ENCODE data around the gene ACTN1. TPM values are rescaled to one million over a fixed set of nuclear protein-coding genes. Genes with fewer than 3 reads are reported as not detected.
"Not testable (repeated sequence)": the region's sequence is repeated elsewhere in the genome, so short reads cannot be mapped to it uniquely, and the experiment has no call there.

ACTN1 gene
- total RNA-seq, 1 donor = 447 TPM

- Histone ChIP-seq H2AFZ (ENCODE audit: low read length) (no peak overlapping the region), H3K79me2 (ENCODE audit: insufficient read depth, low read length) (no peaks in the 10 kb centered on the region), H3K27ac (ENCODE audit: low read depth, low read length) (no peak overlapping the region), H3K4me3 (ENCODE audit: insufficient read depth, low read length) (no peak overlapping the region), H3K4me1 (ENCODE audit: insufficient read depth, low read length) (peaks cover 4% of the 10 kb centered on the region), H3K36me3 (ENCODE audit: insufficient read depth, low read length) (no peaks in the 10 kb centered on the region), H4K20me1 (ENCODE audit: insufficient read depth, low read length) (no peaks in the 10 kb centered on the region), H3K4me2 (ENCODE audit: insufficient read depth, low read length) (no peak overlapping the region), H3K9me3 (ENCODE audit: low read depth, low read length) (no peaks in the 10 kb centered on the region), H3K27me3 (ENCODE audit: insufficient read depth, low read length) (no peaks in the 10 kb centered on the region)
- DNase-seq (ENCODE audit: insufficient read length, low spot score, missing footprints) = no peak
- TF ChIP-seq CTCF (IDR thresholded peaks at IDR 0.05; ENCODE audit: extremely low read depth, low read depth, low read length) = no peak
Measured at GRCh38 chr14:68851078-68851477, 128.0 kb downstream of the ACTN1 start.

- no peaks in the 10 kb centered on the region for H3K9me3 ChIP-seq (ENCODE audit: low read depth, low read length)
- no peak for TF ChIP-seq CTCF (IDR thresholded peaks at IDR 0.05; ENCODE audit: extremely low read depth, low read depth, low read length)
- no peak for DNase-seq (ENCODE audit: insufficient read length, low spot score, missing footprints)
- peaks cover 2% of the 10 kb centered on the region for H3K4me1 ChIP-seq (ENCODE audit: insufficient read depth, low read length)
- H3K27me3 ChIP-seq (ENCODE audit: insufficient read depth, low read length) = no peaks in the 10 kb centered on the region
- no peaks in the 10 kb centered on the region for H4K20me1 ChIP-seq (ENCODE audit: insufficient read depth, low read length)
- H3K27ac ChIP-seq (ENCODE audit: low read depth, low read length) = no peak overlapping the region
- no peak overlapping the region for H2AFZ ChIP-seq (ENCODE audit: low read length)
- no peaks in the 10 kb centered on the region for H3K36me3 ChIP-seq (ENCODE audit: insufficient read depth, low read length)
- no peaks in the 10 kb centered on the region for H3K79me2 ChIP-seq (ENCODE audit: insufficient read depth, low read length)
- H3K4me2 ChIP-seq (ENCODE audit: insufficient read depth, low read length) = no peak overlapping the region
- H3K4me3 ChIP-seq (ENCODE audit: insufficient read depth, low read length) = no peak overlapping the region
Measured at GRCh38 chr14:68849416-68849815, 129.7 kb downstream of the ACTN1 start.

GRCh38 chr14:68848253-68848652, 130.8 kb downstream of the ACTN1 start:
- Histone ChIP-seq H2AFZ (ENCODE audit: low read length) (no peak overlapping the region), H3K27ac (ENCODE audit: low read depth, low read length) (no peak overlapping the region), H3K79me2 (ENCODE audit: insufficient read depth, low read length) (no peaks in the 10 kb centered on the region), H3K27me3 (ENCODE audit: insufficient read depth, low read length) (no peaks in the 10 kb centered on the region), H3K36me3 (ENCODE audit: insufficient read depth, low read length) (no peaks in the 10 kb centered on the region), H3K4me1 (ENCODE audit: insufficient read depth, low read length) (peaks cover 7% of the 10 kb centered on the region), H3K4me3 (ENCODE audit: insufficient read depth, low read length) (no peak overlapping the region), H3K9me3 (ENCODE audit: low read depth, low read length) (no peaks in the 10 kb centered on the region), H3K4me2 (ENCODE audit: insufficient read depth, low read length) (no peak overlapping the region), H4K20me1 (ENCODE audit: insufficient read depth, low read length) (no peaks in the 10 kb centered on the region)
- DNase-seq (ENCODE audit: insufficient read length, low spot score, missing footprints) = no peak
- TF ChIP-seq CTCF (IDR thresholded peaks at IDR 0.05; ENCODE audit: extremely low read depth, low read depth, low read length) = no peak

GRCh38 chr14:68847640-68848039, 131.5 kb downstream of the ACTN1 start:
- H3K4me3 ChIP-seq (ENCODE audit: insufficient read depth, low read length); H3K27me3 ChIP-seq (ENCODE audit: insufficient read depth, low read length); H3K4me2 ChIP-seq (ENCODE audit: insufficient read depth, low read length); H3K4me1 ChIP-seq (ENCODE audit: insufficient read depth, low read length); H3K79me2 ChIP-seq (ENCODE audit: insufficient read depth, low read length); H2AFZ ChIP-seq (ENCODE audit: low read length); DNase-seq (ENCODE audit: insufficient read length, low spot score, missing footprints); H4K20me1 ChIP-seq (ENCODE audit: insufficient read depth, low read length); H3K9me3 ChIP-seq (ENCODE audit: low read depth, low read length); H3K36me3 ChIP-seq (ENCODE audit: insufficient read depth, low read length); H3K27ac ChIP-seq (ENCODE audit: low read depth, low read length): not testable (repeated sequence)
